HG03442 (cell line): ENCODE measurements around the gene PRPF6.

Experiments used
- ATAC-seq: cut with Tn5 transposase; IDR thresholded peaks from one replicate; pipeline ENCODE4 v1.9.1; 2021; ENCODE audit warnings: mild to moderate bottlenecking, moderate library complexity; ENCODE audit not compliant: unreplicated experiment

Gene PRPF6

DNA sequence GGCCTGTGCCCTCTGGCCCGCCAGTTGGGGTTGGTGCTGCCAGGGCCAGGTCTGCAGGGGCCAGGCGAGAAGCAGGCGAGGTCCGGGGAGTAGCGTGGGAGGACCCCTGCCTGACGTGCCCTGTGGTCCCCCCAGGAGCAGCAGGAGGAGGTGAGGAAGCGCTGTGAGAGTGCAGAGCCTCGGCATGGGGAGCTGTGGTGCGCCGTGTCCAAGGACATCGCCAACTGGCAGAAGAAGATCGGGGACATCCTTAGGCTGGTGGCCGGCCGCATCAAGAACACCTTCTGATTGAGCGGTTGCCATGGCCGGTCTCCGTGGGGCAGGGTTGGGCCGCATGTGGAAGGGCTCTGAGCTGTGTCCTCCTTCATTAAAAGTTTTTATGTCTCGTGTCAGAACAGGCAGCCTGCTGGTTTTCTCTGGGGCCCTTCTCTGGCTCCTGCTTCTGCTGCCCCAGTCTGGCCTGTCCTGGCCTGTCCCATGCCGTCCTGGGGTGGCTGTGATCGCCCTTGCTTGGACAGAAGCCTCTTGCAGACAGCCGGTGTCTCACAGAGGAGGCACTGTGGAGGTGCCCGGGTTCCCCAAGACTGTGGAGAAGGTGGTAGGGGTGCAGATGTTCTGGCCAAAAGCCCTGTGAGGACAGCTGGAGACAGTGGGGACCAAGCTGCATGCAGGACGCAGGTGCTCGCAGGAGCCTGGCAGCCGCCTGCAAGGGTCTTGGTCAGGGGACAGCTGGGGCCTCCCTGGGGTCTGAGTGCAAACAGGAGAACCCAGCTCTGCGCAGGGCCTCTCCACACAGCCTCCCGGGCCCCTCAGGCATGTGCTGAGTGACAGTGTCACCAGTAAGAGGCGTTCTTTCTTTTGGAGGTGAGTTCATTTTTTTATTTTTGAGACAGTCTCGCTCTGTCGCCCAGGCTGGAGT lies 52.0 kb downstream of the PRPF6 start:
- no peak for ATAC-seq

DNA sequence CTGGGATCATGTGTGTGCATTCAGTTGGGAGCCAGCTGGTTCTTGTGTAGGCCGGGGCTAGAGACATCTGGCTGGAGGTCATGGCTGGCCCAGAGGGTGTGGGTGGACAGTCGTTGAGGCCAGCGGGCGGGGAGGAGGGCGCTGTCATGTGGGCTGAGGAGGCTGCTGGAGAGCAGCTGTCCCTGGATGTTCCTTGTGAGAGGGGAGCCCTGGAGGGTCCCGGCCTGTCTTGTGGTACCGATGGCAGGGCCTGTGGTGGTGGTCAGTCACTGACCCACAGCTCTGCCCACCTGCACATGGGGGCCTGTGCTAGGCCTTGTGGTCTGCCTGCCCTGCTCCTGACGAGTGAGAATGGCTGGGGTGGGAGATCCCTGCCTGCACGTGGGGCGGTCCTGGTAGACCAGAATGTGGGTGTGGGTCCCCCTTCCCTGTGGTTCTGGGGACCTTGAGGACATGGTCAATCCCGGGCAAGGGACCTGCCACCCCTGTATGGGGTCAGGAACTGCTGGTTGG lies 53.1 kb downstream of the PRPF6 start:
- no peak for ATAC-seq

DNA sequence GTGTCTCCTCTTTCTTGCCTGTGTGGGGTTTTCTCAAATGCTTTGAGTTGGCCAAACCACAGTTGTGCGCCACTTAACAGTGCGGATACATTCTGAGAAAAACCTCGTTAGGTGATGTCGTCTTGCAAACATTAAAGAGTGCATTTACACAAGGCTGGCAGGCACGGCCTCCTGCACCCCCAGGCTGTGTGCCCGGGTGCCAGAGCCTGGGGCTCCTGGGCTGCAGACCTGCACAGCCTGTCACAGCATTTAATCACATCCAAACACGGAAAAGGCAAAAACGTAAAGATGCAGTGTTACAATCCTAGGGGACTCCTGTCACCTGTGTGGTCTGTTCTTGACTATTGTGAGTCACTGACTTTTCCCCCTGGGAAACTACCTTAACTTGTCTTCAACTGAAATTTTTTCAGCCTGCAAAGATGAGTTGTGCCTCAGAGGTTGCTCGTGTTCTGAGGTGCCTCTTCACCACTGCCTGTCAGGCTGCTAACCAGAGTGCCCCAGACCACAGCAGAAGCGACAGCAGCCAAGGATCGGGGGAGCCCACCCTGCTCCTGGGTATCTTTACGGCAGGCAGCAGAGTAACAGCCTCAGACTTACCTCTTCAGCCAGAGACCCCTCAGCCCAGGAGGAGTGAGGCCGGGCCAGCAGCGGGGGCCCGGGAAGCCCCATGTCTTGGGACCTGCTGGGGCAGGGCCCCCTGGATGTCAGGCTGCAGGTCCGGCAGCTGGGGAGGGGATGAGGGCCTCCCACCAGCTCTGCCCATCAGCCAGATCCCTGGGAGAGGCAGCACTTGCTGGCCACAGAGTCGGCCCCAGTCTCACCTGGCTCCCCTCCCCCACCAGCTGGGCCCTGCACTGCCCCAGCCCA lies 54.4 kb downstream of the PRPF6 start:
- no peak for ATAC-seq

DNA sequence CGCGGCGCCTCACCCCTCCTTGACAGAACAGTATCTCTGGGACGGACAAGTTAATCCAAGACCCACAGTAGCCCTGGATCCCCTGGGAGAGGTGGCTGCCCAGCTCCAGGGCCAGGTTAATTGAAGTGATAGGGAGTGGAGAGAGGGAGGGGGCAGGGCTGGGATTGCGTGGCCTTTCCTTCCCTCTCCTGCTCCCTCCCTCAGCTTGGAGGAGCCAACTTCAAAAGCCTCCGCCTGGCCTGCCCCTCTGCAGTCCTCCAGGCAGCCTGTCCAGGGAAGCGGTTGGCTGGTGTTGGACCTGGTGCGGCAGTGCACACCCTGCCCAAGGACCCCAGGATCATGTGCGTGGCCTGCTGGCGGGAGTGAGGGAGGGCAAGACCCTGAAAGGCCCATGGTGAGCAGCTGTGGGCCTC lies 55.0 kb downstream of the PRPF6 start, which contains the start of gene C20orf204:
Gene C20orf204, plus strand, starts transcription at position 250 of the 413 bp plus-strand sequence. Its CDS starts 142 bp downstream, at position 392.
- ATAC-seq, result no peak

DNA sequence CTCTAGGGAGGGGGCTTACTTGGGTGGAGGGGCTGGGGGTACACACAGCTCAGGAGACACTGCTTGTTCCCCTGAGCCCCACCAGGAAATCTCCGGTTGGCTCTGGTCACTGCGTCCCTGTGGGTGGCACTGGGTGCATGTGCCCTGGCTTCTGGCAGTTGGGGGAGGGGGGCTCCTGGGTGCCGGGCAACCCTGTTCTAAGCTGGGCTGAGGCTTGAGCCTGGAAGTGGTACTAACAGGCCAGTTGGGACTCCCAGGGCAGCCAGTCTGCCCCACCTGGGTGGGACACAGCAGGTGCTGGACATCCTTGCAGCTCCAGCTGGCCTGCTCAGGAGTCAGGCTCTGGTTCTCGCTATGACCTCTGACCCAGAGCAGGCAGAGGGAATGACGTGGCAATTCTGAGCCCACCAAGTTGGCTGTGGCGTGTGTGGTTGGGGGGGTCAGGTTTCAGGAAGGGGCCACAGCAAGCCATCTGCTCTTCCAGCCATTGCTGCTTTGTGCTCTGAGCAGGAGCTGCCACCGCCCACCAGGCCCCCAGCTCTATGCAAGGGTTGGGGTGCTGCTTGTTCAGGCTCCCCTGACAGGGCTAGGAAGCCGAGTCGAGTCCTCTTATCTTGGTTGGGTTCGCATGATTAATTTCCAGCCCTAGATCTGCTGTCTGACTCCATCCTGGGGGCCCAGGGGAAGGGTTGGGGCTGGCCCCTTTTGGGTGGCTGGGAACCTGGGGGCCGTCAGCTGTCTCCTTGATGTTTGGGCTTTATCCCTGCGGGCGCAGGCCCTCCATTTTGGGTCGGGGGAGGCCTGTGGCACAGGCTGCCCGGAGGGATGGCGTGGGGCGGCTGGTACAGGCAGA lies 55.6 kb downstream of the PRPF6 start:
- no peak for ATAC-seq

DNA sequence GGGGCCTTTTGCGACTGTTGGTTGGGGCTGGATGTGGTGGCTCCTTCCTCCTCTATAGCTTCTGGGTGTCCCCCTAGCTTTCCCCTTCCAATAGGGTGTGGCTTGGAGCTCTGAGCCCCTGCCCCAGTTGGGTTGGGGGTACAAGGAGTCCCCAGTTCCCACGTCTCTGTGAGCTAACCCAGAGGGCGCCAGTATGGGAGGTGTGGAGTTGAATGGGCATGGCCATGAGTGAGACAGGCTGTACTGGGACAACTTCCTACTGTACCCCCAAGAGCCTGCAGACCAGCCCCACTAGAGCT lies 56.2 kb downstream of the PRPF6 start:
- ATAC-seq, result no peak

DNA sequence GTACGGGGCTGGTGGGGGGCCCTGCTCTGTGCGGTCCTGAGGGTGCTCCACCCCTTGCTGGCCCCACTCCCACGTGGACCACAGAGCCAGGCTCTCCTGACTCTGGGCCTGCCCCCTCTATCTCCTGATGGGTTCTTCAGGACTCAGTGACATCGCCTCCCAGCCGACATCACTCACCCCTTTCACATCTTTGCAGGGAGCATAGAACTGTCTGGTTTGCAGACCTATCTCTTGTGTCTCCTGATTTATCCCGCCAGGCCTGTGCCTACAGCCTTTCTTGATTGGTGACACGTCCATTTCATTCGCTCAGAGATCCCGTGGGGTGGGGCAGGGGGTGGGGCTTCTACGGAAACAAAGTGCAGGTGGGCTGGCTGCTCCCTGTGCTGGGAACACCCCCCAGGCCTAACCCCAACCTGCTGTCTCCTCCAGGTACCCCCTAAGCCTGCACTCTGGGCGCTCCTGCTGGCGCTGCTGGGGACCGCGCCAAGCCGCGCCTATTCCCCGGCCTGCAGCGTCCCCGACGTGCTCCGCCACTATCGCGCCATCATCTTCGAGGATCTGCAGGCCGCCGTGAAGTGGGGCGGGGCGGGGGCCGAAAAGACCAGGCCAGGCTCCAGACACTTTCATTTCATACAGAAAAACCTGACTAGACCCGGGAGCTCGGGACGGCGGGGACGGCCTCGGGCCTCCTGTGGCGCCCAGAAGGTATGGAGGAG lies 56.7 kb downstream of the PRPF6 start:
- no peak for ATAC-seq

DNA sequence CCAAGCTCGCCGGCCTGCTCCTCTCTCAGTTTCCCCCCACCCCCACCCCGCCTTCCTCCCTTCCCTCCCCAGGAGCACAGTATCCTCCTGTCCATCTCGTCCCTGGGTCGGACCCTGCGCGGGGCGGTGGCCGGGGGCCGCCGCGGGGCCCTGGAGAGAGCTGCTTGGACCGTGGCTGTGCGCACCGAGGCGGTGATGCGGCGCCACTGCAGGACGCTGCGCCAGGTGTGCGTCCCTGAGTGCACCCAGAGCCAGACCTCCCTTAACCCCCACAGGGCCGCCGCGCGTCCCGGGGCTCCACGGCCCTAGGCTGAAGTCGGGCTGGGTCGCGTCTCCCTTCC lies 57.3 kb downstream of the PRPF6 start:
- peak; percentile 27 for ATAC-seq

DNA sequence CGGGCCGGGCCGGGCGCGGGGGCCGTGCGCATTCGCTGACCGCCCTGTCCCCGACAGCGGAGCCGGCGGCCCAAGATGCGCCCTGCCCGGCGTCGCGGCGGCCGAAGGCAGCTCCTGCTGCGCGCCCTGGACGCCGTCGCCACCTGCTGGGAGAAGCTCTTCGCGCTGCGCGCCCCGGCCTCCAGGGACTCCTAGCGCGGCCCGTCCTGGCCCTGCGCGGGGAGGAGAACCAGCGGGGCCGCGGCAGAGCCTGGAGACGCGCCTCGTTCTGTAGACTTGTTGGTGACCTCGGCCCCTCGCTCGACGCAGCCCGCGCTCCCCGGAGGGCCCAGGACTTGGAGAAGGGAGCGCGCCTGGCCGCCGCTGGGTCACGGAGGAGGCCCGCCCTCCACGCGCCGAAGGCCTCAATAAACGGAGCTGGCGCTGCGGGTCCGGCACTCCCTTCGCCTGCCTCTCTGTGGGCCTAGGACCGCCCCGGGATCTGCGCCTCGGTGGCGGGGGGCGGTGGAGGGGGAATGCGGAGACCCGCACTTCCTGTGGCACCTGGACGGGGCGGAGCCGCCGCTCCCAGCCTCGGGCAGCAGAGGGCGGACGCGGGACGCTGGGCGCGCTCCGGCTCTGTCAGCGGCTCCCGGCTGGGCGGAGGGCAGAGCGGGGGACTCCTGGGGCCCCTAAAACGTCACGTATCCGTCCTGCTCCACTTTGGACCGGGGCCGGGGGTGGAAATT lies 57.8 kb downstream of the PRPF6 start:
- ATAC-seq, result peak; percentile 41

DNA sequence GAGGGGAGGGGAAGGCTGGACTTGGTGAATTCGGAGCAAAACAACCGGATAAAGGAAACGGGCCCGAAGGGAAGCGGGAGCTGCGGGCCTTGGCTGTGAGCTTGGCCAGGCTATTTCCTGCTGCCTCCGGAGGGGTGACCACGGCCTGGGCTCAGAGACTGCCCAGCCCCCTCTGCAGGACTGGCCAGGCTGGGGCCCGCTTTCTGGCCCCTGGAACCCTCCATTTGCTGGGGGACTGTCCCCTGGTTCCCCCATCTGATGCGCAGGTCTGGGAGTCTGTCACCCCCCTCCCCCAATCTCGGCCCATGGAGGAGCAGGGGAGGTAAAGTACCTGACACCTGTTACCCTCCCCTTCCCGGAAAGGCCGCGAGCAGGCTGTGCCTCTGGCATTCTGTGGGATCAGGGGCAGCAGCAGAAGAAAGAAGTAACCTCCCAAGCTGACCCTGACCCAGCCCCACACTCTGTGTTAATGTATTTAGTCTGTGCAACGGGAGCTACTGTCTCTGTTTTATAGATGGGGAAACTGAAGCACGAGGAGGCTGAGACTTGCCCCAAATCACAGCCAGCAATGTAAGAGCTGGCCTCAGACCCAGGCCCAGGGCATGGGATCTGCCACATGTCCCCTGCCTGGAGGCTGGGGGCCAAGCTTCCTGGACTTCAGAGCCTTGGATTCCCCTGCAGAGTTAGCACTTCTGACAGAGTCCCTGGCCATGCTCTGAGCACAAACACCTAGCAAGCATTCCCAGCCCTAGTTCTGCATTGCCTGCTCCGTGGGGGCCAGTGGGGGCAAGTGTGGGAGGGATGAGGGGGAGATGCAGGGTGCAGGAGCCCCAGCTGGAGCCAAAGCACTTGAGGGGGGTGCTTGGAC lies 58.6 kb downstream of the PRPF6 start:
- ATAC-seq, result no peak

DNA sequence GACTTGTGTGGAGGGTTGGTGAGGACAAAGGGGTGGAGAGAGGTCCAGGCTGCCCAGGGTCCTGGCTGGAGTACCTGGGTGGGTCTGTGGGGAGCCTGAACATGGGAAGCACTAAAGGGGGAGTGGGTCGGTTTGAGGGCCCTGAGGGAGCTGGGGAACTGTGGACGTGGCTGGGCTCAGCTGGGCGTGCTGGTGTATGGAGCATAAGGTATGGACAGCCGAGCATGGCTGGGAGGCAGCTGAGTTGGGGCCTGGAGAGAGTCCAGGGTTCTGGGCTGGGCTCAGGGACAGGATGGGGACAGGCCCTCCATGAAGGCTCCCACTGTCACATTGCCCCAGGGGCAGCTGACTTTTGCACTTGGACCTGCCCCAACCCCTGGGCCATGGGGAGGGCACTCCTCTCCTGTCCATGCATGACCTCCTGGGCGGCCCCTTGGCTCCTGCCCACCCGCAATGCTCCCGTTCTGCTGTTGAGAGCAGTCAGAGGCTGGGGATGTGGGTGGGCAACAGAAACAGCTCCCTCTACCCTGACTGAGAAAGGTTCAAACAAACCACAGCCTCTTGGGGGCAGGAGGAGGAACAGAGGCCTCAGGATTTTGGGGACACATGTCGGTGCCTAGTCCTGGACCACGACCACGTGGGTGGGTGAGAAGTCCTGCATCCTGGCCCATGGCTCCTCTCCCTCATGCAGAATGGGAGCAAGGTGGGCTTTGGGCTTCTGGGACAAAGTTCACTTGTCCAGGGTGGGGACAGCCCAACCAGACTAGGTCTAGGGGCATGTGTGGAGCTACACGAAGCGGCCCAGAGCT lies 59.5 kb downstream of the PRPF6 start:
- ATAC-seq, result no peak

DNA sequence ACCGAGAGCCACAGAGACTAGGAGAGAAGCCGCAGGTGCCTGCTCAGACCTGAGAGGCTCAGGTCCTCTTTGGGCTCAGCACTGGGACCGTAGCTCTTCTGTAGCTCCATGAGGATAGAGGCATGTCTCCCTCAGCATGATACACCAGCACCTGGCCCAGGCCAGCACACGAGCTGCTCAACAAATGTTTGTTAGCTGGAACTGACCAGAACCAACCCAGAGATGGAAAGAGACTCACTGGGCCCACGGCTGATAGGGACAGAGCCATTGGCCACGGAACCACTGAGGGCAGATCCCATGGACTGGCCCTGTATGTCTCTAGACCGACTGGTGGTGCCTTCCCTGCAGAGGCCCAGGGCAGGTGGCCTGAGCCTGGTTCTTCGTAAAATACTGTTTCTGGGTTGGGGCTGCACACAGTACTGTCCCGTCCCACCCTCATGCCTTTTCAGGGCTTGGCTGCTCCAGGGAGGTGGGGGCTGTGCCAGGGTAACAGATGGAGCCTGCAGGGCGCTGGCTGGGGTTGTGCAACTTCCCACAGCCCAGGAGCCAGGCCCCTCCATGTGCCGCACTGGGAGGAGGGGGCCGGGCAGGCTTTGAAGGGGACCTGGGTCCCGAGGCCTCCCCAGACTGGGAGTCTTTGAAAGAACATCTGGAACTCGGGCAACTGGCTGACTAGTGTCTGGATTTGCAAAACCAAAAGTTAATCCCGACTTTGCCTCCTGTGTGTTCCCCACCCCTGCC lies 60.3 kb downstream of the PRPF6 start:
- no peak for ATAC-seq

DNA sequence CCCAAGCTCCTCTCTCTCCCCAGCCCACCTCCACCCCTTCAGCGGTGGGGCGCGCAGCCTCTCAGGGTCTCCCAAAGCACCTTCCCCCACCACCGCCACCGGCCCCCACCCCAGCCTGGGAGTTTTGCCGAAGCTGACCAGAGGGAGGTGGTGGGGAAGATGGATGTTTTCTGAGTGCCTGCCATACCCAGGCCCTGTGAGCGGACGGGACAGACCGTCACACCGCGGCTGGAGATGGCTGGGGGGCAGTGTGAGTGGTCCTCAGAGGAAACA lies 60.8 kb downstream of the PRPF6 start:
- ATAC-seq, result no peak

DNA sequence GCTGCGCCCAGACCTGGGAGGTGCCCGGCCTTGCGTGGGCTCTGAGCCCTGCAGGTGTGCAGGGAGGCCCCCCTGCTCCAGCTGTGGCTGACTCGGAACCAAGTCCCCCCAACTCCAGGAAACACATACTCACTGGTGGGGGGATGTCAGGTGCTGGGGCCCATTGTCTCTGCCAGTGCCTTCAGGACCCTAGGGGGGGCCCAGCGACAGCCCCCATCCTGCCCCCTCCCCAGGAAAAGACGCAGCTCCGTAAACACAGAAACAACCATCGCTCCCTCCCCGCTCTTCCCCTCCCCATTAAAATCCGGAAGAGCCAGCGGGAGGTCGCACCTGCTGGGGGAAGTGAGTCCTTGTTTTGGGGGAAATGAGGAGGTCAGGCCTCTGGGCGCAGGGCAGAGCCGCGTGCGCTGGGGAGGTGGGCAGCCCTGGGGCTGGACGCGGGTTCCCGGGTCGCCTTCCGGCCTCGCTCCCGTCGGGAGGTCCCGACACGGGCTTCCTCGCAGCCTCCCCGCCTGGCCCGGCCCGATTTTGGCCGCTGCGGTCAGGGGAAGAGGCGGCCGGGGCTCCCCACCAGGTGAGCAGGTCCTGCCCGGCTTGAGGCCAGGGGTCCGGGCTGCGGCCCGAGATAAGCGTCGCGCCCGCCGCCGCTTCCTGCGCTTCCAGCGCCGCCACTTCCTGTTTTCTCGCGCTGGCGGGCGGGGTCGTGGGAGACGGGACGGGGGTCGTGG lies 61.3 kb downstream of the PRPF6 start:
- ATAC-seq, result no peak

DNA sequence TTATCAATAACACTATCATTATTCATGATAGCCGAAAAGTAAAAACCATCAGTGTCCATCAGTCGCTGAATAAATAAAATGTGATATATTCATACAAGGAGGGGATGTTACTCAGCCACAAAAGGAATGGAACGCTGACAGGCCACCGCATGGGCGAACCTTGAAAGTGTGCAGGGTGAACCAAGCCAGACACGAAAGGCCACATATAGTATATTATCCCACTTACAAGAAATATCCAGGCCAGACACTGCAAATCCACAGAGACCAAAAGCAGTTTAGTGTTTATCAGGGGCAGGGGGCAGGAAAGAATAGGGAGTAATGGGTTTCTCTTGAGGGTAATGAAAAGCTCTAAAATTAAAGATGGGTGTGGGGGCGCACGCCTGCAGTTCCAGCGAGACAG lies 62.8 kb downstream of the PRPF6 start:
- no peak for ATAC-seq

DNA sequence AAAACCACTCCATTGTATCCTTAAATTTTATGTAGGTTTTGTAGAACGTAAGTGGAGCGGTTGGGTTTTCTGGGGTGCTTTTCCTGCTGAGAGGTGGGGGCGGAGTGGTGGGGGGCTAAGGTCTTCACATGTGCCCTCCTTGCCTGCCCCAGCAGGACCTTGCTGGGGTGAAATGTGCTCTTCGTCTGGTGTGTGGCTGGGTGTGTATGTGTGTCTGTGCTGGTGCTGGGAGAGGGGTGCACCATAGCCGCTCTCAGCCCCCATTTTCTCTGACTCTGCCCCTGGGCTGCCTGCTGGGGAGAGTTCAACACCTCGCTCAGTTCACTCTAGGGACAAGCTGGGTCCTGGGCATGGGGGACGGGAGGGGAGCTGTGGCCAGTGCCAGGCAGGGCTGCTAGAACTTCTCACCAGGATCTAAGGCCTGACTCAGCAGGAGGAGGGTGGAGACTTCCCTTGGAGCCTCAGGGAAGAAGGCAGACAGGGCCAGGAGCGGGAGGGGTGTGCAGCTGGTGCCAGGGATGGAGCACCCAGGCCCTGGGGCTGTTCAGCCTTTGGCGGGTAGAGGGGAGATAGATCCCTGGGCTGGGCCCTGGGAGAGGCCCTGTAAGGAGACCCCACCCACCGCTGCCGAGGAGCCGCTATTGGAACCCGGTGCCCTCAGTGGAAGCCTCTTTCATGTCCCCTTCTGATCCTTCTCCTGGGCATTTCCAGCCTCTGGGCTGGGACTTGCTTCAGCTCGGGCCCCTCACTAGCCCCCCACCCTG lies 63.7 kb downstream of the PRPF6 start:
- no peak for ATAC-seq
